Neural progenitor cell (in vitro differentiated cells): ENCODE measurements around the gene PDGFRB. TPM values are rescaled to one million over a fixed set of nuclear protein-coding genes. Genes with fewer than 3 reads are reported as not detected.

Experiments
- DNase-seq: peaks from one replicate; pipeline ENCODE4 v3.0.0-alpha.2; 2016; ENCODE audit warnings: low spot score
- H2AFZ ChIP-seq: fragments of 200-600 bp; sonication (generic); replicated peaks from 2 replicates; pipeline ENCODE4 v1.6.1; 2016; ENCODE audit warnings: antibody characterized with exemption
- H3F3A ChIP-seq: fragments of 200-600 bp; sonication (generic); 2 replicates; pipeline ENCODE4 v1.6.1; 2016; ENCODE audit warnings: antibody characterized with exemption, low read depth
- H3K27ac ChIP-seq: fragments of 200-600 bp; sonication (generic); 2 replicates; pipeline ENCODE4 v1.5.1; 2016; ENCODE audit warnings: mild to moderate bottlenecking
- H3K27me3 ChIP-seq: fragments of 200-600 bp; sonication (generic); 2 replicates; pipeline ENCODE4 v1.6.1; 2016; ENCODE audit warnings: mild to moderate bottlenecking, moderate library complexity
- H3K36me3 ChIP-seq: fragments of 200-600 bp; sonication (generic); 2 replicates; pipeline ENCODE4 v1.5.1; 2016
- H3K4me1 ChIP-seq: fragments of 200-600 bp; sonication (generic); 2 replicates; pipeline ENCODE4 v1.6.1; 2016; ENCODE audit warnings: mixed run types
- H3K4me2 ChIP-seq: fragments of 200-600 bp; sonication (generic); 2 replicates; pipeline ENCODE4 v1.6.1; 2016
- H3K4me3 ChIP-seq: fragments of 200-600 bp; sonication (generic); 2 replicates; pipeline ENCODE4 v1.5.1; 2016
- H3K79me2 ChIP-seq: fragments of 200-600 bp; sonication (generic); 2 replicates; pipeline ENCODE4 v1.6.1; 2016; ENCODE audit warnings: low read depth
- H3K9ac ChIP-seq: fragments of 200-600 bp; sonication (generic); 2 replicates; pipeline ENCODE4 v1.6.1; 2016
- H3K9me3 ChIP-seq: fragments of 200-600 bp; sonication (generic); 2 replicates; pipeline ENCODE4 v1.5.1; 2016; ENCODE audit warnings: low read depth
- H4K20me1 ChIP-seq: fragments of 200-600 bp; sonication (generic); 2 replicates; pipeline ENCODE4 v1.6.1; 2016; ENCODE audit warnings: low read depth
- H3K27ac Mint-ChIP-seq: 3 replicates; pipeline ENCODE4 v1.8.0; 2021; ENCODE audit warnings: mixed read lengths
- H3K27me3 Mint-ChIP-seq: 2 replicates; pipeline ENCODE4 v1.8.0; 2022; ENCODE audit warnings: low read depth, mild to moderate bottlenecking, inconsistent platforms, moderate library complexity, mixed read lengths; ENCODE audit not compliant: insufficient read depth
- H3K36me3 Mint-ChIP-seq: 3 replicates; pipeline ENCODE4 v1.8.0; 2021; ENCODE audit warnings: mixed read lengths
- H3K4me1 Mint-ChIP-seq: 3 replicates; pipeline ENCODE4 v1.8.0; 2021; ENCODE audit warnings: mixed read lengths
- H3K4me3 Mint-ChIP-seq: 3 replicates; pipeline ENCODE4 v1.8.0; 2021; ENCODE audit warnings: mild to moderate bottlenecking, moderate library complexity, mixed read lengths
- H3K9me3 Mint-ChIP-seq: 3 replicates; pipeline ENCODE4 v1.8.0; 2020; ENCODE audit warnings: mixed read lengths
- CTCF ChIP-seq: fragments of 200-600 bp; sonication (generic); IDR thresholded peaks from 2 replicates; pipeline ENCODE4 v1.5.1; 2017; ENCODE audit warnings: antibody characterized with exemption, mild to moderate bottlenecking
- EZH2 ChIP-seq: fragments of 200-600 bp; sonication (generic); IDR thresholded peaks from 2 replicates; pipeline ENCODE4 v1.6.1; 2017; ENCODE audit warnings: antibody characterized with exemption, mild to moderate bottlenecking, moderate library complexity
- EZH2phosphoT487 ChIP-seq: fragments of 200-600 bp; sonication (generic); IDR thresholded peaks from 2 replicates; pipeline ENCODE4 v1.6.1; 2017; ENCODE audit warnings: antibody characterized with exemption
- total RNA-seq: library from RNA; depleted of rRNA; stranded (reverse); fragments of >200 nt; gene quantifications from 2 replicates; pipeline ENCODE4 v1.2.3, GENCODE V29; 2015; ENCODE audit warnings: low replicate concordance

PDGFRB gene
- total RNA-seq, 1 donor from 2014 or later: 8.9 TPM

GRCh38 chr5:150124596-150124995, 31.0 kb downstream of the PDGFRB start:
- H3K27me3 ChIP-seq: no peaks in the 10 kb centered on the region
- Mint-ChIP-seq H3K4me1 (peaks cover 8% of the 10 kb centered on the region), H3K27me3 (peaks cover 10% of the 10 kb centered on the region), H3K4me3 (no peak overlapping the region), H3K9me3 (no peaks in the 10 kb centered on the region), H3K36me3 (no peaks in the 10 kb centered on the region), H3K27ac (no peak overlapping the region)
- H3F3A ChIP-seq: no peaks in the 10 kb centered on the region
- H3K79me2 ChIP-seq: no peaks in the 10 kb centered on the region
- H4K20me1 ChIP-seq: no peaks in the 10 kb centered on the region
- H2AFZ ChIP-seq: no peak overlapping the region
- no peaks in the 10 kb centered on the region for H3K9me3 ChIP-seq
- no peaks in the 10 kb centered on the region for H3K36me3 ChIP-seq
- H3K9ac ChIP-seq: no peak overlapping the region
- H3K4me3 ChIP-seq: no peak overlapping the region
- H3K27ac ChIP-seq: no peak overlapping the region
- H3K4me2 ChIP-seq: no peak overlapping the region
- DNase-seq: no peak
- peaks cover 5% of the 10 kb centered on the region for H3K4me1 ChIP-seq
- TF ChIP-seq EZH2phosphoT487 (no peak), EZH2 (no peak), CTCF (no peak)

GRCh38 chr5:150124111-150124557, 31.5 kb downstream of the PDGFRB start:
- Histone ChIP-seq H3K9me3 (no peaks in the 10 kb centered on the region), H3K4me2 (no peak overlapping the region), H3K36me3 (no peaks in the 10 kb centered on the region), H3F3A (no peaks in the 10 kb centered on the region), H3K27me3 (no peaks in the 10 kb centered on the region), H3K27ac (no peak overlapping the region), H3K4me3 (no peak overlapping the region), H3K9ac (no peak overlapping the region), H3K79me2 (no peaks in the 10 kb centered on the region), H4K20me1 (no peaks in the 10 kb centered on the region), H2AFZ (no peak overlapping the region), H3K4me1 (peaks cover 5% of the 10 kb centered on the region)
- Mint-ChIP-seq H3K4me1 (peaks cover 8% of the 10 kb centered on the region), H3K9me3 (no peaks in the 10 kb centered on the region), H3K4me3 (no peak overlapping the region), H3K27ac (no peak overlapping the region), H3K27me3 (peaks cover 10% of the 10 kb centered on the region), H3K36me3 (no peaks in the 10 kb centered on the region)
- TF ChIP-seq EZH2 (no peak), CTCF (no peak), EZH2phosphoT487 (no peak)
- no peak for DNase-seq

- Histone ChIP-seq H3K79me2 (no peaks in the 10 kb centered on the region), H3K9me3 (no peaks in the 10 kb centered on the region), H3K27ac (no peak overlapping the region), H3K9ac (no peak overlapping the region), H2AFZ (no peak overlapping the region), H3K36me3 (no peaks in the 10 kb centered on the region), H3K4me3 (no peak overlapping the region), H3K27me3 (no peaks in the 10 kb centered on the region), H3F3A (no peaks in the 10 kb centered on the region), H3K4me2 (no peak overlapping the region), H4K20me1 (no peaks in the 10 kb centered on the region), H3K4me1 (peaks cover 5% of the 10 kb centered on the region)
- no peak overlapping the region for H3K4me3 Mint-ChIP-seq
- peaks cover 8% of the 10 kb centered on the region for H3K4me1 Mint-ChIP-seq
- no peaks in the 10 kb centered on the region for H3K9me3 Mint-ChIP-seq
- no peak for DNase-seq
- no peak overlapping the region for H3K27ac Mint-ChIP-seq
- H3K27me3 Mint-ChIP-seq: peaks cover 8% of the 10 kb centered on the region
- no peaks in the 10 kb centered on the region for H3K36me3 Mint-ChIP-seq
- TF ChIP-seq EZH2phosphoT487: no peak
- no peak for TF ChIP-seq EZH2
- no peak for TF ChIP-seq CTCF
Measured at GRCh38 chr5:150123542-150123941, 32.1 kb downstream of the PDGFRB start.
